Liver (tissue), 9 donors: ENCODE measurements around the gene UBE2E2. TPM values are rescaled to one million over a fixed set of nuclear protein-coding genes. Genes with fewer than 3 reads are reported as not detected.

Source experiments
- DNase-seq: peaks from one replicate; pipeline ENCODE4 v3.0.0-alpha.2; 2017; ENCODE audit warnings: low spot score
- H3K27ac ChIP-seq, 2 donors: one replicate each; pipeline ENCODE4 v1.7.0; 2013; ENCODE audit warnings: inconsistent platforms in 2 of 2, low read length in 2 of 2, control low read depth in 1 of 2, low read depth in 1 of 2, mild to moderate bottlenecking in 1 of 2
- H3K27me3 ChIP-seq, 4 donors: one replicate each; pipeline versions ENCODE4 v1.6.1 to v1.7.0; 2013; ENCODE audit warnings: low read length in 3 of 4, inconsistent platforms in 1 of 4, mild to moderate bottlenecking in 1 of 4, moderate library complexity in 1 of 4; ENCODE audit not compliant: control insufficient read depth in 4 of 4, insufficient read depth in 4 of 4
- H3K36me3 ChIP-seq, 4 donors: one replicate each; pipeline versions ENCODE4 v1.6.1 to v1.7.0; 2013; ENCODE audit warnings: low read length in 3 of 4, mild to moderate bottlenecking in 3 of 4, low read depth in 1 of 4, moderate library complexity in 1 of 4; ENCODE audit not compliant: control insufficient read depth in 4 of 4, insufficient read depth in 3 of 4
- H3K4me1 ChIP-seq, 4 donors: one replicate each; pipeline versions ENCODE4 v1.6.1 to v1.7.0; 2013; ENCODE audit warnings: low read length in 3 of 4, mild to moderate bottlenecking in 3 of 4, moderate library complexity in 1 of 4; ENCODE audit not compliant: control insufficient read depth in 4 of 4, insufficient read depth in 4 of 4
- H3K4me3 ChIP-seq, 3 donors: one replicate each; pipeline versions ENCODE4 v1.6.1 to v1.7.0; 2013; ENCODE audit warnings: low read length in 3 of 3, control low read depth in 1 of 3, low read depth in 1 of 3, mild to moderate bottlenecking in 1 of 3
- H3K9ac ChIP-seq, 2 donors: one replicate each; pipeline ENCODE4 v1.7.0; 2013; ENCODE audit warnings: low read length in 2 of 2, mild to moderate bottlenecking in 2 of 2, moderate library complexity in 2 of 2, control low read depth in 1 of 2, low read depth in 1 of 2
- H3K9me3 ChIP-seq, 4 donors: one replicate each; pipeline versions ENCODE4 v1.6.1 to v1.7.0; 2013; ENCODE audit warnings: low read length in 3 of 4; ENCODE audit not compliant: control insufficient read depth in 4 of 4
- EGR1 ChIP-seq, 2 donors: IDR thresholded peaks; 2 replicates each; pipeline ENCODE4 v1.6.1; 2016 to 2018; ENCODE audit warnings: antibody characterized with exemption in 2 of 2, low read depth in 2 of 2
- FOXA2 ChIP-seq: IDR thresholded peaks from 2 replicates; pipeline ENCODE4 v1.6.1; 2016; ENCODE audit warnings: antibody characterized with exemption
- GABPA ChIP-seq, 2 donors: IDR thresholded peaks in 1 of 2; conservative IDR thresholded peaks in 1 of 2; 2 replicates each; pipeline ENCODE4 v1.6.1; 2016; ENCODE audit warnings: antibody characterized with exemption in 2 of 2, mild to moderate bottlenecking in 1 of 2, moderate library complexity in 1 of 2
- HNF4A ChIP-seq, 2 donors: conservative IDR thresholded peaks; 2 replicates each; pipeline ENCODE4 v1.6.1; 2016; ENCODE audit warnings: antibody characterized with exemption in 2 of 2, mild to moderate bottlenecking in 2 of 2
- JUND ChIP-seq, 2 donors: IDR thresholded peaks; 2 replicates each; pipeline ENCODE4 v1.6.1; 2016; ENCODE audit warnings: antibody characterized with exemption in 2 of 2
- NR2F2 ChIP-seq: IDR thresholded peaks from 2 replicates; pipeline ENCODE4 v1.6.1; 2016; ENCODE audit warnings: antibody characterized with exemption
- RAD21 ChIP-seq, 2 donors: IDR thresholded peaks; 2 replicates each; pipeline ENCODE4 v1.6.1; 2016; ENCODE audit warnings: antibody characterized with exemption in 2 of 2, mild to moderate bottlenecking in 2 of 2
- RXRA ChIP-seq, 2 donors: IDR thresholded peaks; 2 replicates each; pipeline ENCODE4 v1.6.1; 2017 to 2018; ENCODE audit warnings: antibody characterized with exemption in 2 of 2, mild to moderate bottlenecking in 1 of 2
- SP1 ChIP-seq: IDR thresholded peaks from 2 replicates; pipeline ENCODE4 v1.6.1; 2018; ENCODE audit warnings: antibody characterized with exemption, mild to moderate bottlenecking
- TAF1 ChIP-seq: conservative IDR thresholded peaks from 2 replicates; pipeline ENCODE4 v1.6.1; 2016; ENCODE audit warnings: antibody characterized with exemption, mild to moderate bottlenecking
- YY1 ChIP-seq: IDR thresholded peaks from 2 replicates; pipeline ENCODE4 v1.6.1; 2016; ENCODE audit warnings: antibody characterized with exemption, mild to moderate bottlenecking
- WGBS: extraction: QIAGEN DNeasy Blood & Tissue Kit; methylation state at CpG from one replicate; pipeline ENCODE4 v1.1.7; 2013; 5-methylcytosine and 5-hydroxymethylcytosine counted together
- polyA plus RNA-seq, 2 donors: library from polyadenylated mRNA; stranded (reverse) in 1 of 2; unstranded in 1 of 2; fragments of 200-250 nt in 1 of 2; fragments of >200 nt in 1 of 2; fragmentation: Nextera tagmentation in 1 of 2; extraction: Ambion mirVana in 1 of 2; gene quantifications; one replicate each; pipeline versions ENCODE4 v1.2.1 to v1.2.3, GENCODE V29; 2013 to 2015
- total RNA-seq, 2 donors: library from RNA; depleted of rRNA; stranded (reverse); fragments of >200 nt; gene quantifications; one replicate each; pipeline ENCODE4 v1.2.3, GENCODE V29; 2014
- TF ChIP-seq, protein P1 (sequence below): IDR thresholded peaks from 2 replicates; pipeline ENCODE4 v1.6.1; 2016; ENCODE audit warnings: antibody characterized with exemption, mild to moderate bottlenecking
- TF ChIP-seq, protein P2 (sequence below): fragments of 150-350 bp; IDR thresholded peaks from 2 replicates; pipeline ENCODE4 v1.5.1; 2017; ENCODE audit warnings: improper control_type of control experiment, low read depth, low read length; ENCODE audit not compliant: missing input control
- TF ChIP-seq, protein P3 (sequence below): IDR thresholded peaks from 2 replicates; pipeline ENCODE4 v1.6.1; 2016; ENCODE audit warnings: antibody characterized with exemption
- donor health status: healthy.
- donor health status: healthy.
- donor health status: healthy.
- donor health status: healthy.
- donor health status: healthy.

UBE2E2 gene
- total and polyA plus RNA-seq, 4 donors = 9.0 to 27.8 (median 16.8) TPM

DNA sequence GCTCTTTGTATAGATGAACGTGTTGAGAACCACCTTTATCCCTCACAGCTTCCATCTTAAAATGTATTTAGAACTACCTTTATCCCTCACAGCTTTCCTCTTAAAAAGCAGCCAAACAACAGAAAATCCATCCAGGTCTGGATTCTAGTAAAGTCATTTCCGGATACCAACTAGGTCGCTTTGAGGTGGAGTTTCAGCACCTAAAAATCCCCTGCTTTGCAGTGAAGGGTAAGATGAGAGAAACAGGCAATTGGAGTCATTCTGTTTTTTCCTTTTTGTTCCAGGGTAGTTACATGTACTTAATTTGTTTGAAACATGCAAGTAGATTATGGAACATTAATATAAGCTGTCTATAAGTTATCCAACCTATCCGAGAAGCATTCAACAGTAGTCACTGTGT is 192.0 kb downstream of the UBE2E2 start:
- Histone ChIP-seq H3K9me3 (no peaks in the 10 kb centered on the region), H3K4me3 (no peak overlapping the region), H3K27ac (no peak overlapping the region), H3K27me3 (no peaks in the 10 kb centered on the region), H3K4me1 (peaks cover 0 to 1% (median 0%) of the 10 kb centered on the region in 4 donors), H3K9ac (no peak overlapping the region), H3K36me3 (no peaks in the 10 kb centered on the region)
- no peak for DNase-seq
- 92% methylated on average over 4 of the region's 4 CpGs for WGBS
- no peak for TF ChIP-seq TAF1

DNA sequence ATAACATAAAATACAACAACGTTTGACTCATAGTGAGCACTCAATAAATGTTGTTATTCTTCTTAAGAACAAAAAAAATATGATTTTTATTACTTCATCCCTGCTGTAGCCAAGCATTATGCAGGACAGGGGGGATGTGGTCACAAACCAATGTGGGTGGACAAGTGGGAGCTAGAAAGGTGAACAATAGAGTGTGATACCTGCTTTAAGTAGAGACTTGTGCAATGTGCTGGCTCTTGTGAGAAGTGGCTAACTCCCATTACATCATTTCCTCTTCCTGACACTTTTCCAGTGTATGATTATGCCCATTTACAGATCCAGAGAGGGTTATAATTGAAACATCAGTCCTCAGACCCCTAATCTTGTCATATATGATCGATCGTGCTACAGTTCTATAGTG is 193.6 kb downstream of the UBE2E2 start:
- TF ChIP-seq, protein P1, sequence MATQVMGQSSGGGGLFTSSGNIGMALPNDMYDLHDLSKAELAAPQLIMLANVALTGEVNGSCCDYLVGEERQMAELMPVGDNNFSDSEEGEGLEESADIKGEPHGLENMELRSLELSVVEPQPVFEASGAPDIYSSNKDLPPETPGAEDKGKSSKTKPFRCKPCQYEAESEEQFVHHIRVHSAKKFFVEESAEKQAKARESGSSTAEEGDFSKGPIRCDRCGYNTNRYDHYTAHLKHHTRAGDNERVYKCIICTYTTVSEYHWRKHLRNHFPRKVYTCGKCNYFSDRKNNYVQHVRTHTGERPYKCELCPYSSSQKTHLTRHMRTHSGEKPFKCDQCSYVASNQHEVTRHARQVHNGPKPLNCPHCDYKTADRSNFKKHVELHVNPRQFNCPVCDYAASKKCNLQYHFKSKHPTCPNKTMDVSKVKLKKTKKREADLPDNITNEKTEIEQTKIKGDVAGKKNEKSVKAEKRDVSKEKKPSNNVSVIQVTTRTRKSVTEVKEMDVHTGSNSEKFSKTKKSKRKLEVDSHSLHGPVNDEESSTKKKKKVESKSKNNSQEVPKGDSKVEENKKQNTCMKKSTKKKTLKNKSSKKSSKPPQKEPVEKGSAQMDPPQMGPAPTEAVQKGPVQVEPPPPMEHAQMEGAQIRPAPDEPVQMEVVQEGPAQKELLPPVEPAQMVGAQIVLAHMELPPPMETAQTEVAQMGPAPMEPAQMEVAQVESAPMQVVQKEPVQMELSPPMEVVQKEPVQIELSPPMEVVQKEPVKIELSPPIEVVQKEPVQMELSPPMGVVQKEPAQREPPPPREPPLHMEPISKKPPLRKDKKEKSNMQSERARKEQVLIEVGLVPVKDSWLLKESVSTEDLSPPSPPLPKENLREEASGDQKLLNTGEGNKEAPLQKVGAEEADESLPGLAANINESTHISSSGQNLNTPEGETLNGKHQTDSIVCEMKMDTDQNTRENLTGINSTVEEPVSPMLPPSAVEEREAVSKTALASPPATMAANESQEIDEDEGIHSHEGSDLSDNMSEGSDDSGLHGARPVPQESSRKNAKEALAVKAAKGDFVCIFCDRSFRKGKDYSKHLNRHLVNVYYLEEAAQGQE = no peak
- TF ChIP-seq NR2F2 (no peak), TAF1 (no peak), FOXA2 (no peak), YY1 (no peak), RXRA (IDR thresholded peaks at IDR 0.05) (no peak), JUND (IDR thresholded peaks at IDR 0.05) (no peak), SP1 (no peak), HNF4A (conservative IDR thresholded peaks at IDR 0.05) (no peak), RAD21 (IDR thresholded peaks at IDR 0.05) (no peak), EGR1 (IDR thresholded peaks at IDR 0.05; ENCODE audit: low read depth in 2 of 2) (no peak), GABPA (IDR thresholded peaks at IDR 0.05 in 1 of 2, conservative IDR thresholded peaks at IDR 0.05 in 1 of 2) (no peak)
- TF ChIP-seq, protein P2, sequence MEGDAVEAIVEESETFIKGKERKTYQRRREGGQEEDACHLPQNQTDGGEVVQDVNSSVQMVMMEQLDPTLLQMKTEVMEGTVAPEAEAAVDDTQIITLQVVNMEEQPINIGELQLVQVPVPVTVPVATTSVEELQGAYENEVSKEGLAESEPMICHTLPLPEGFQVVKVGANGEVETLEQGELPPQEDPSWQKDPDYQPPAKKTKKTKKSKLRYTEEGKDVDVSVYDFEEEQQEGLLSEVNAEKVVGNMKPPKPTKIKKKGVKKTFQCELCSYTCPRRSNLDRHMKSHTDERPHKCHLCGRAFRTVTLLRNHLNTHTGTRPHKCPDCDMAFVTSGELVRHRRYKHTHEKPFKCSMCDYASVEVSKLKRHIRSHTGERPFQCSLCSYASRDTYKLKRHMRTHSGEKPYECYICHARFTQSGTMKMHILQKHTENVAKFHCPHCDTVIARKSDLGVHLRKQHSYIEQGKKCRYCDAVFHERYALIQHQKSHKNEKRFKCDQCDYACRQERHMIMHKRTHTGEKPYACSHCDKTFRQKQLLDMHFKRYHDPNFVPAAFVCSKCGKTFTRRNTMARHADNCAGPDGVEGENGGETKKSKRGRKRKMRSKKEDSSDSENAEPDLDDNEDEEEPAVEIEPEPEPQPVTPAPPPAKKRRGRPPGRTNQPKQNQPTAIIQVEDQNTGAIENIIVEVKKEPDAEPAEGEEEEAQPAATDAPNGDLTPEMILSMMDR = no peak
- TF ChIP-seq, protein P3, sequence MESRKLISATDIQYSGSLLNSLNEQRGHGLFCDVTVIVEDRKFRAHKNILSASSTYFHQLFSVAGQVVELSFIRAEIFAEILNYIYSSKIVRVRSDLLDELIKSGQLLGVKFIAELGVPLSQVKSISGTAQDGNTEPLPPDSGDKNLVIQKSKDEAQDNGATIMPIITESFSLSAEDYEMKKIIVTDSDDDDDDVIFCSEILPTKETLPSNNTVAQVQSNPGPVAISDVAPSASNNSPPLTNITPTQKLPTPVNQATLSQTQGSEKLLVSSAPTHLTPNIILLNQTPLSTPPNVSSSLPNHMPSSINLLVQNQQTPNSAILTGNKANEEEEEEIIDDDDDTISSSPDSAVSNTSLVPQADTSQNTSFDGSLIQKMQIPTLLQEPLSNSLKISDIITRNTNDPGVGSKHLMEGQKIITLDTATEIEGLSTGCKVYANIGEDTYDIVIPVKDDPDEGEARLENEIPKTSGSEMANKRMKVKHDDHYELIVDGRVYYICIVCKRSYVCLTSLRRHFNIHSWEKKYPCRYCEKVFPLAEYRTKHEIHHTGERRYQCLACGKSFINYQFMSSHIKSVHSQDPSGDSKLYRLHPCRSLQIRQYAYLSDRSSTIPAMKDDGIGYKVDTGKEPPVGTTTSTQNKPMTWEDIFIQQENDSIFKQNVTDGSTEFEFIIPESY = no peak
- no peaks in the 10 kb centered on the region for H3K9me3 ChIP-seq
- no peak overlapping the region for H3K4me3 ChIP-seq
- H3K9ac ChIP-seq = no peak overlapping the region
- no peaks in the 10 kb centered on the region for H3K27me3 ChIP-seq
- H3K36me3 ChIP-seq = no peaks in the 10 kb centered on the region
- DNase-seq = no peak
- H3K27ac ChIP-seq = no peak overlapping the region
- whole genome bisulfite sequencing = 96% methylated on average over 3 of the region's 3 CpGs
- H3K4me1 ChIP-seq = peaks cover 0 to 1% (median 0%) of the 10 kb centered on the region in 4 donors
